ENCODE data around the gene FRMD3.

FRMD3 gene

DNA sequence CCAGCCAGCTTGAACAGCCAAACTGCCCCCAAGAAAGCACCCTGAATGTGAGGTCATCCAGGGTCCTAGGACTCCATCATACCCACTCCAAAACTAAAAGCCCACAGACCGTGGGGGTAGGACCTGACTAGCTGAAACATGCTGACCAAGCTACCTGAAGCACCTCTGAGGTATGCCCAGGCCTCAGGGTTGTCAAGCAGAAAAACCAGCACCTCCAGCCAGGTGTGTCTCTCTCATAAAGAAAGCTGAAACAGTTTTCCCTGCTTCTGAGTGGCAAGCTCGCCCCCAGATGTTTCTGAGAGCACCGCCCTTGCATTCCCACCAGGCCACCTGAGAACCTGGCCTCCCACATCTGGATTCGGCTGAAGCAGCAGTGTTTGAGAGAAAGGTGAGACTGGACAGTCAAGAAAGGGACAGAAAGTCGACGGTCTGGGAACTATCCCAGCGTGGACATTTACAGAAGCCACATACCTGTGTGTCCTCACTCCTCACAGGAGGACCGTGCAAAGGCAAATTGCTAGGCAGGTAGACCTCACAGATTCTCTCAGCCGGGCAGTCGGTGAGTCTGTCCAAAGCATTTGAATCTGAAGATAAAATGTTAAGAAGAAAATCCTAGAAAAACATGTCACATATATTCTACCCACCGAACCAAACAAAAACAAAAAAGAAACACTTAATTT, 319.6 kb downstream of the FRMD3 start:
- peak overlapping the region; percentile 92 for H3K4me3 Mint-ChIP-seq
- peaks cover 17% of the 10 kb centered on the region for H3K4me1 Mint-ChIP-seq
- H3K27ac Mint-ChIP-seq, result no peak overlapping the region
- no peak for DNase-seq
- H3K36me3 Mint-ChIP-seq (ENCODE audit: low read depth), result no peaks in the 10 kb centered on the region
- peaks cover 32% of the 10 kb centered on the region for H3K9me3 Mint-ChIP-seq
- peaks cover 11% of the 10 kb centered on the region for H3K27me3 Mint-ChIP-seq (ENCODE audit: low read depth, poor library complexity)
- TF ChIP-seq CTCF (IDR thresholded peaks at IDR 0.05), result no peak

- H3K36me3 Mint-ChIP-seq (ENCODE audit: low read depth), result no peaks in the 10 kb centered on the region
- H3K4me3 Mint-ChIP-seq, result no peak overlapping the region
- peaks cover 9% of the 10 kb centered on the region for H3K4me1 Mint-ChIP-seq
- no peak overlapping the region for H3K27ac Mint-ChIP-seq
- TF ChIP-seq CTCF (IDR thresholded peaks at IDR 0.05), result no peak
- peaks cover 7% of the 10 kb centered on the region for H3K27me3 Mint-ChIP-seq (ENCODE audit: low read depth, poor library complexity)
- DNase-seq, result no peak
- H3K9me3 Mint-ChIP-seq, result no peaks in the 10 kb centered on the region
Observed at GRCh38 chr9:83209188-83209731, 328.9 kb downstream of the FRMD3 start.

DNA sequence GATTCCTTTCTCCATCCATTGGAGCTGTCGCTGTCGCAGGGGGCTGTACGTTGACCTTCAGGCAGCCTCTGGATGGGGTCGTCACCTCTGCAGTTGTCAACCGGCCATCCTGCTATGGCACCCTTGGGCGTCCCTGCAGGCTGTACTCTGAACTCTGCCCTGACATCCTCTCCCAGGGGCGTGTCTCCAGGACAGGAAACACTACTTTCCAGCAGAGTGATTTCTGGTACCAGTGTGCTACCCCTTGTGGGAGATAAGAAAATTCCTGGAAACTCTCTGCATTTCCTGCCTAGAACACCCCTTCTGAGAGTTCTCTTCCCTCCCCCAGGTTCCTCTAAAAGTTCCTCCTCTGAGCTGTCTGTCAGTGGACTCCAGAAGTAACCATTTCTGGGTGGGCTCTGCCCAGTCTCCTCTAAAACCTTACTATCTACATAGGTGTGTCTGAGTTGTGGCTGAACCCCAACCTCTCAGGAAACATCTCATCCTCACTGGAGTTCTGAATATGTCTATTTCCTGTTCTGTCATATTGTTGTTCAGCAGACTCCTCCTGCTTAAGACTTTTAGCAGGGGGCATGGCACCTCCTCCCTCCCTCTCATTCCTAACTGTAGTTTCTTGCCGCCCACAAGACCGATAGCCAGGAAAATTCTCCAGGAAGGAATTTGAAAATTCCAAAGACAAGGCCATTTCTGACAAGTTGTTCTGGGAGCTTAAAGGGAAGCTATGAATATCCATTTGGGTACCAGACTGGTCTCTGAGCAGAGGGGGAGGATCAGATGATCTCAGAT, 329.9 kb downstream of the FRMD3 start:
- H3K9me3 Mint-ChIP-seq, result no peaks in the 10 kb centered on the region
- H3K27me3 Mint-ChIP-seq (ENCODE audit: low read depth, poor library complexity), result peaks cover 7% of the 10 kb centered on the region
- no peak for TF ChIP-seq CTCF (IDR thresholded peaks at IDR 0.05)
- H3K4me3 Mint-ChIP-seq, result no peak overlapping the region
- H3K36me3 Mint-ChIP-seq (ENCODE audit: low read depth), result no peaks in the 10 kb centered on the region
- peaks cover 9% of the 10 kb centered on the region for H3K4me1 Mint-ChIP-seq
- DNase-seq, result no peak
- no peak overlapping the region for H3K27ac Mint-ChIP-seq

- no peaks in the 10 kb centered on the region for H3K9me3 Mint-ChIP-seq
- H3K4me3 Mint-ChIP-seq, result no peak overlapping the region
- H3K27me3 Mint-ChIP-seq (ENCODE audit: low read depth, poor library complexity), result peaks cover 3% of the 10 kb centered on the region
- no peaks in the 10 kb centered on the region for H3K36me3 Mint-ChIP-seq (ENCODE audit: low read depth)
- H3K4me1 Mint-ChIP-seq, result peaks cover 14% of the 10 kb centered on the region
- TF ChIP-seq CTCF (IDR thresholded peaks at IDR 0.05), result no peak
- DNase-seq, result no peak
- H3K27ac Mint-ChIP-seq, result no peak overlapping the region
Observed at GRCh38 chr9:83204047-83204446, 334.2 kb downstream of the FRMD3 start.

DNA sequence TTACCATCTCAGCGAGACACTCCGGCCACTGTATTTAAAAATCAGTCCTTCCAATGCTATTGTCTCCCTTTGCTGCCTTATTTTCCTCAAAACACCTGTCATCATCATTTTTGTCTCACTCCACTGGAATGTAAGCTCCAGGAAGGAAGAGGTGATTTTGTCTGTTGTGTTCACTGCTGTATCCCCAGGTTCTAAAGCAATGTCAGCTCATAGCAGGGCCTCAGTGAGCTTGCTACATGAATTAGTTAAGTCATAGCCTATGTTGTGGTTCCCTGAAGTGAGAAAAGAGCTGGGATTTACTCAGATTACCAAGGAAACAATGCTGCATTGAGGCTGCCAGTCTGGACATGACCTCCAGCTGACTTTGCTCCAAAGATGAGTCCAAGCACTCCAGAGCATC, 337.7 kb downstream of the FRMD3 start:
- no peak overlapping the region for H3K27ac Mint-ChIP-seq

More for the DNA sequence above, 337.7 kb downstream of the FRMD3 start:
- Mint-ChIP-seq H3K36me3 (ENCODE audit: low read depth) (no peaks in the 10 kb centered on the region), H3K9me3 (no peaks in the 10 kb centered on the region), H3K27me3 (ENCODE audit: low read depth, poor library complexity) (peaks cover 10% of the 10 kb centered on the region), H3K4me1 (peaks cover 21% of the 10 kb centered on the region), H3K4me3 (no peak overlapping the region)
- no peak for TF ChIP-seq CTCF (IDR thresholded peaks at IDR 0.05)
- no peak for DNase-seq
